Anterior cingulate cortex (tissue), 58 donors: Measurements from ENCODE around the gene SIM1.

Source experiments
- DNase-seq, 58 donors: peaks; one replicate each; lab custom pipeline; 2025; lab: John Stamatoyannopoulos, UW

The SIM1 gene

DNA sequence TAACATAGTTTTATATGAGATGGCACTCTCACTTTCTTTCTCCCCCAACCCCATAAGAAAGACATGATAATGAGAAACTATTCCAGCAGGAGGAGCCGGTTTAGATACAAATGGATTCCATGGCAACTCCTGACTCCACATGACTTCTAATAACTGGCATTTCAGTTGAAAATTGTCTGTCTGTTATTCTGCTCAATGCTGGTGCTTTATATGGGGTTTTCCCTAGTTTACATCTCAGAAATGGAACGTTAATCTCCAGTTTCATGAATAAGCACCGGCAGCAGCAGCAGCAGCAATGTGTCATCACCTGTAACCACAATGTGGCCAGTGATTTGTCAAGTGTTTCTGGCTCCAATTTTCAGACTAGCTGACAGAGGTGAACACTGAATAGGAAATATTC lies 8.0 kb upstream of the SIM1 start:
- DNase-seq, result no peak

DNA sequence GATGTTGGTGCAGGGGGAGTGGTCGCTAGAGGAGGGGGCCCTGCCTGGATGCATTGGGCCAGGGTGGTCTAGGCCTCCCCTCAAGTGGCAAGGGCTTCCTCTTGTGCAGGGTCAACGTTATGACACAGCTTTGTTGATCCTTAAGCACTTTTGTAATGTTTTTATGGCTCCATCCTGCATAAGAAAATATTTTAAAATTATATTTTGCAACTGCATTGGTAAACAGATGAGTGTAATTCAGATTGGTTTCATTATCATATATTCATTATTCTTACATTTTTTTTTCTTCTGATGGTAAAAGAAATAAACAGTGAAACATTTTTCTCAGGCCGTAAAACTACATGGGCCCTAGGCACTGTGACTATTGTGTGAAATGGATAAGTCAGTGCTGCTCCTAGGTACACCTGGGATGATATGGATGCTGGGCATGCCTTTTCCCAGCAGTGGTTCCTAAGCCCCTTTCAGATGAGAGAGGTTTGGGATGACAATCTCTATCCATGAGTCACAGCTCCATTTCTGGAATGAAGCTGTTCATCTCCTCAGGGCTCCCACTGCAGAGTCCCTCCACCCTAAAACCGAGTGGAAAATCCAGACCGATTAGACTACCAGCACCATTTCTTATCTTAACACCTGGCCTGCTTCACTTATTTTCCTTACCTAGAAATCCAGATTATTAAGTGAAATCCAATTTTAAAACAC lies 5.8 kb upstream of the SIM1 start:
- no peak for DNase-seq

DNA sequence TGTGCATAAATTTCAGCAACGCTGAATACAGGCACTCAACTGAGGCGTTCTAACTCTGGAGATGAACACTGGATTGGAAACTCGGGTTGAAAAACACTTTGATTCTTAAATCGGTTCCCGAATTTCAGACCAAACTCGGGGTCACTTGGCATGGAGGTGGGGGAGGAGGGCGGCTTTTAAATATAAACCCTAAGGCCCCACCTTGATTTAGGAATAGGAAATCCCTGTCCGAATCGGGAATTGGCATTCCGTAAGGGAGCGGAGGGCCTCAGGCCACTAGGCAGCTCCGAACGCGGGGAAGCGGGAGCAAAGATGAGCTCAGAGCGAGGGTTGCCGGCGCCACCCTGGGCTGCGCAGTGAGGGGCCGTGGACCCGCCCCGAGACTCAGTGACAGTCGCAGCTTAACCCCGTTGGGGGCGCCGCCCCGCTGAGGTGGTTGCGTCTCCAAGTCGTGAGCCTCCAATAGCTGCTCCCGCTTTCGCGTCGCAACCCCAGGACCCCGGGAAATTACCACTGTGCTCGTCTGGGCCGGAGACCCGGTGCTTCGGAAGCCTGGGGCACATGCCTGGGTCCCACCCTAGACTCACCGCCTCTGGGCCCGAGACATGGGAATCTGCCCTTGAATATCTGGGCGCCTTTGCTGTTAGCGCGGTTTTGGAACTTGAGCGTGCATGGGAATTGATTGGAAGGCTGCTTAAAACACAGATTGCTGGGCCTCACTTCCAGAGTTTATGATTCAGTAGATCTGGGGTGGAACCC lies 4.6 kb upstream of the SIM1 start:
- no peak for DNase-seq

DNA sequence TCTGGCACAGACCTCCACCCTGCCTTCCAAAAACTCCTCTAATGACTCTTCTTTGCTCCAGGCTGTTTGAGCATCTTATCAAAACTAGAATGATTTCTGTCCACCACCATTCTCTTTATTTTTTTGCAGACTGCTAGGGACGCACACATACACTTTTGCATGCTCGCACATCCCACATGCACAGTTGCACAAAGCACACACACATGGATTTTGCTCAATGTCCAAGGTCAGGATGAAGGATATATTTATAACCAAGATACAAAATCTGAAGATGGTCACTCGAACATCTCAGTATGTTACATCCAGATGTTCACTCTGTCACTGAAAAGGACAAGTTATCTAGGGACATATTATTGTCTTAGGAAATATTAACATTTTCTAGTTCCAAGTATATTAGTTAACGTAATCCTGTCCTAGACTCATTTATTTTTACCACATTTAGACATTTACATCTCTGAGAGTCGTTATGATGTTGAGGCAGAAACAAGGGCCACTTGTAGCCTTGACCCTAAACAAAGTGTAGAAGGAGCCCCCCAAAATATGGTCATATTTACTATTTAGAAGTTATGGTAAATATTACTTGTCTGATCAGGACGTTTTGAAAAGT lies 3.4 kb upstream of the SIM1 start:
- DNase-seq, result no peak

DNA sequence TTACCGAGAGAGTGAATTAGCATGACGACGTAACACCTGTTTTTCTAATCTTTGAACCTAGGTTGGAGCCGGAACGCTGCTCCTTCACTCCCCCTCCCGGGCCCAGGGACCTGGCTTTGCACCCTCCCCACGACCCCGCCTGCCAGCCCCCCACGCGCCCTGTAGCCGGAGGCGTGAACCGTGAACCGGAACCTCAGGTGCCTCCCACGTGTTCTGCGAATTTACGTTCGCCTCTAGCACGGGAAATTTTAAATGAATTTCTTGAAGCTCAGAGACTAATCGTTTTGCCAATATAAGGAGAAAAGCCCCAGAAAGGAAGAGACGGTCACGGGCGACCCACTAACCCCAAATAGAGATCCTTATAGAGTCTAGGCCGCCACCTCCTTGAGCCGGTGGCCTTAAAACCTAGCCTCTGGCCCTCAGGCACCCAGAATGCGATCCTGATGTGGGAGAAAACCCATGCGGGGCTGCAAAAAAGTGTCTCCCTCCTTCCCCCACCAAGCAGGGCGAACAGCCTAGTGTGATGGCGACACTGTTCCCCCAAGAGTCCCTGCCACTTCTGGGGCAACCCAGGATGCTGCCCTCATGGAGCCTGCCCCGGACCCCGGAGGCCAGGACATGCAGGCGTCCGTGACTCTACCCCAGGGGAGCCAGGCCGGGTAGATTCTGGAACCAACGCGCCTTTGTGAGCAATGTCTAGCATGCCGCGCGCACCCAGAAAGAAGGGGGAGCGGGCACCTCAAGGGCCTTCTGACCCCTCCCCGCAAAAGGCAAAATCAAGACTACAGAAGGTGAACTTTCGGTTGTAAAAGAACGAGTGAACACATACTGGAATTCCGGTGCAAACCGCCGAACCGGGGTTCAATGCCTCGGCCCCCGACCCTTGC lies 2.7 kb upstream of the SIM1 start:
- no peak for DNase-seq

DNA sequence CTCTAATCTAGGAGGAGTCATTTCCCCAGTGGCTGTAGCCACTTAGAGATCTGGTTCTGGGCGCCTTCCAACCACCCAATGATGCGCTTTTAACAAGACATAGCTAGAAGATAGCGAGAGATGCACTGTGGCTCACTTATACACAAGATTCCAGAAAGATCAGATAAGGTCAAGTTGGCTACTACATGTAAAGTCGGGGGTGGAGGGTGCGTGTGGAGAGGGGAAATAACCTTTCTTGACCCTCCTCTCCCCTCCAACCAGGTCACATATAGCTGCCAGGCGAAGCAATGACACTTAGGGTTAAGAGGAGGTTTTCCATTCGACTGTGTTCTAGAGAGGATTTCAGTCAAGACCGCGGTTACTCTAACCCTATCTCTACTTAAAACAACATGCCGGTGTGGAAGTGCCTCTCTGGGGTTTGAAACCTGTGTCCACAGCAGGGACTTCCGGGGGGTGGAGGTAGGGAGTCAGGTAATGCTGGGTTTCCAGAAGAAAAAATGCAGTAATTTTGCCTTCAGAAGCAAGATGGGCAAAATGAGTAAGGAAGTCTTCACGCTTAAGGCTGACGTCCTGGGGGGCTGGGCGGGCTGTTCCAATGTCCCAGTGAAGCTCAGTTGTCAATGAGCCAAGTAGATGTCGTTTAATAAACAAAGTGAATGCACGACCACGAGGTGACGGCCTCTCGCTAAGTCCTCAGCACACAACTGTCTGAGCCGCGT lies 1.8 kb upstream of the SIM1 start:
- DNase-seq, result no peak

DNA sequence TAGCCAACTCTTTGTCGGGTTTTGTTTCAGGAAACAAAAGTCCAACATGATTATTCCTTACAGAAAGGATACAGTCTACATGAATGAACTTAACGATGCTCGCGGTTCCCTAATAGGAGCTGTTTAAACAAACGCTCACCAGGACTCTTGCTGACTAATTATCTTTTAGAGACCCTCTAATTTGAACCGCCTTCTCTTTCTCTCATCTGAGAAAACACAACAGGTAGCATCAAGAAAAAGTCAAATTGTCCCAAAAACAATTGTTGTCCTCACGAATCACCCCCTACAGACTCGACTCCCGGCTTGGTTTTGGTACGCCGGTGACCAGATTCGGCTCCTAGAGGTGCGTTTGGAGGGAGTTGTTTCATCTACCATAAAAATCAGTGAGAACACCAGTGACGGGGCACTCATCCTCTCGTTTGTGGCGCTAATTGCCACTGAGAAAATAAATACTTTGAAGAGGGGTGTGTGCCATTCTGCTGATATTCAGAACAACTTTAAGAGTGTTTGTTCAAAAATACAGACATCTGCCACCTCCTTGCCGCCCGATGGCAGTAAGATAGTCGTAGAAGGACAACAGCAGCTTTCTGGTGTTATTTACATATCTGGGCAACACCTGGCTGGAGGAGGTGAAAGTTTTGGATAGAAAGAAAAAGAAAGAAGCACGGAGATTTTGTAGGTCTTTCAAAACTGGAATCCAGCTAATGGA lies 1.1 kb upstream of the SIM1 start:
- no peak for DNase-seq

DNA sequence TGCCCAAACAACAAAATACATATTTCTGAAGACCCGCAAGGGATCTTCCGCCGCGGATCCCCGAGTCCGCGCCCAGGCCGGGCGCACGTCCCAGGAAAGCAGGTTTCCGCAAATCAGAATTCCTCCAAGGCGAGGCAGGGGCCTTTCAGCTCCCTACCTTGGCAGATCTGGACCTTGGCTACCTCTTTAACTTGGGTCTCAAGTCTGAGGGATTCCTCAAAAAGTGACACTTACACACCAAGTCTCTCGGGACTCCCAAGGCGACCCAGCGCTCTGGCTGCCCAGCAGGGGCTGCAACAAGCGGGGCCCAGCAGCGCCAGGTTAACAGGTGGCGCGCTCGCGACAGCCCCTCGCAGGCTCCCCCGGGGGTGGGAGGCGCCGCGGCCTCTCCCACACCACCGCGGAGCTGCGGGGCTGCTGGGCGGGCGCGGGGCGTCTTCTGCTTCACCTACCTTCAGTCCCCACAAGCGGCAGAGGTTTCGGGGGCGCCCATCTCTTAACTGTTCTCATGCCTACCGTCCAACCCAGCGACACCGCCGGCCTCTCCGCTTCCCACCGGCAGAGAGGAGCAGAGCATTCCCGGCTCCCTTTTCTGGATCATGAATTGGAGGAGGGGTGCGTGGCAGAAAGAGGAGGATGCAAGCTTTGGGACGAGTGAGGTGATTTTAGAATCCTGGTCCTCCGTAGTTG lies 414 bp downstream of the SIM1 start:
- DNase-seq, result no peak

DNA sequence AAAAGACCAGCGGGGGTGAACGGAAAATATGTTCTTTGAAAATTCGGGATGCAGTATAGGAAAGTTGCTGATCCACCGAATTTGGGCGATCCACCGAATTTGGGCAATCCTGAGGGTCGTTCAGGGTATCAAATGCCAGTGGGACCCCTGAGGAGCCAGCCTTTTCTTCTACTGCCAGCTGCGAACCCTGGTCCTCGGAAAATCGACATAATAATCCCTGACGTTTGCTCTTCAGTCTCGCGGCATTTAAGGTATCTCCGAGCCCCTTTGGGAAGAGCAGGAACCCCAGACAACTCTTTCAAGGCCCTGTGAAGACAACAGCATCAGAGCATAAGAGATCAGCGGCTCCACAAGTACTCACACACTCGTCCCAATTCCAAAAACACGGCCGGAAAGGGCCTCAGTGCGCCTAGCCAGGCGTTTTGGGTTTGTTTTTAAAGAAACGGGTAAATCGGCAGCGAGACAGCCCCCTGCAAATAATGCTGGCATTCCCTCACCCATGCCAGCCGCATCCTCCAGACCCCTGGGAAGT lies 1.0 kb downstream of the SIM1 start:
- DNase-seq, result no peak

- no peak for DNase-seq
Observed at GRCh38 chr6:100462706-100463629, 1.8 kb downstream of the SIM1 start.

DNA sequence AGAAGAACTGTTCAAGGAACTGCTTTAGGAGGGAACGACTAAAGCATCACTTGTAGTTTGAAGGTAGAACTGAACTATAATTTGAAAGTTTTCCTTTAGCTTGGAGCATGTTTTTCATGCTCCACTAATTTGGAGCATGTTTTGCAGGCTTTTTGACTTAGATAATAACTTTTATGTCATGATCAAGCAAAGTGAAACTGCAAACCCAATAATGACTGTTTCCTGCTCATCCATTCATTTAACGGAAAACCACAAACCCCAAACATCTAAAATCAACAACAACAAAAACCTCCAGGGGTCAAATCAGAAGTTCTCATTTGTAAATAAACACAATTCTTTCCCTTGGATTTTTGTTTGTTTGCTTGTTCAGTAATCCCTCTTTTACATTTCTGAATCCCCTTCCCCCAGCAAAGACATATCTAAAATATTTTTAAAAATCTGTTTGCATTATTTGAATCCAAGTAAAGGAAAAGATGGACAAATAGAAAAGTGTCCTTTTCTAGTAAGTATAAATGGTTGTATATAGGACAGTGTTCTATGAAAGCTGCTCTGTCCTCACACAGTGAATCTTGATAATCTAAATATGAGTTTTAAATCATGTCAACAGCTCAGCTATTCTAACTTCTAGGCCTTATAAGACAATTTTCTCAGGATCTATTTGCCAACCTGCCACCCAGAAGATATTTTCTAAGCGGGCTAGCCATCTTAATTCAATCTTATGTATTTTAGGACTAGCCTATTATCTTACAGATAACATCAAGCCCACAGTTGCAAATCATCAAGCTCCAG lies 2.6 kb downstream of the SIM1 start:
- no peak for DNase-seq

GRCh38 chr6:100461278-100461916 lies 3.3 kb downstream of the SIM1 start:
- DNase-seq, result no peak

- DNase-seq, result no peak
Observed at GRCh38 chr6:100460650-100461204, 4.0 kb downstream of the SIM1 start.

DNA sequence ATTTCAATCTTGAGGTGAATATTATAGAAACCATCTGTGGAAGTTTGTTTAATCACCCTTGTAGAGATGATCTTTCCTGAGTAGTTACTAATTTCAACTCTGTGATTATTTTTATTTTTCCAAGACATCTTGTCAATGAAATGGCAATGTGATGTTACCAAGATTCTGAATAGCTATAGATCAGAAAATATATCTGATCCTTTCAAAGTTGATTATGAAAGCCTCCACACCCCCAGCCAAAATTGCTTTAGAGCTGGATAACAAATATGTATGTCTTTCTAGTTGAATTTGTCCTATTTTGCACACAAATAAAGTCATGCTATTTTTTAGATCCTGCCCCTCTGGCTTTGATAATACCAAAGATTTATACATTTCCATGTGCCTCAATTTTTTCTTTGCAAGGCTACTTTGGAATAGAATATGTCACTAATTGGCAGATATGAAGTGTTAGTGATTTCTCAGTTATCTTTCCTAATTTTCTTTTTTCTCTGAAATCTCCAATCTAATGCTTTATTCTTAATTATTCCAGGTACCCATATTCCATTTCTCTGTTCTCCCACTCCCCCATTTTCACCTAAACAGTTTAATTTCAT lies 5.0 kb downstream of the SIM1 start:
- no peak for DNase-seq

- DNase-seq, result no peak
Observed at GRCh38 chr6:100458841-100459591, 5.7 kb downstream of the SIM1 start.
